HEK293 (cell line): ENCODE measurements around the gene SRRM2.

Experiments
- CTCF ChIP-seq: fragments of 450-650 bp; formaldehyde crosslinking; IDR thresholded peaks from 2 replicates; pipeline ENCODE4 v1.5.1; 2016; ENCODE audit warnings: missing biosample characterization, missing genetic modification characterization
- REST ChIP-seq: fragments of 450-650 bp; formaldehyde crosslinking; IDR thresholded peaks from 2 replicates; pipeline ENCODE4 v1.5.1; 2016; ENCODE audit warnings: missing biosample characterization, missing genetic modification characterization
- TSHZ1 ChIP-seq: fragments of 450-650 bp; formaldehyde crosslinking; IDR thresholded peaks from 2 replicates; pipeline ENCODE4 v1.5.1; 2016; ENCODE audit warnings: missing biosample characterization, missing genetic modification characterization, borderline replicate concordance
- ZBTB44 ChIP-seq: fragments of 450-650 bp; IDR thresholded peaks from 2 replicates; pipeline ENCODE4 v1.5.1; 2018; ENCODE audit warnings: missing biosample characterization, mild to moderate bottlenecking, missing genetic modification characterization

- TF ChIP-seq TSHZ1 (no peak), CTCF (tag by site-specific recombination) (no peak), REST (tag by site-specific recombination) (no peak), ZBTB44 (no peak)
These were observed 23.5 kb downstream of the SRRM2 start for GRCh38 chr16:2775765-2776499.
